Measurements from ENCODE around the gene TP53BP2.

The TP53BP2 gene

DNA sequence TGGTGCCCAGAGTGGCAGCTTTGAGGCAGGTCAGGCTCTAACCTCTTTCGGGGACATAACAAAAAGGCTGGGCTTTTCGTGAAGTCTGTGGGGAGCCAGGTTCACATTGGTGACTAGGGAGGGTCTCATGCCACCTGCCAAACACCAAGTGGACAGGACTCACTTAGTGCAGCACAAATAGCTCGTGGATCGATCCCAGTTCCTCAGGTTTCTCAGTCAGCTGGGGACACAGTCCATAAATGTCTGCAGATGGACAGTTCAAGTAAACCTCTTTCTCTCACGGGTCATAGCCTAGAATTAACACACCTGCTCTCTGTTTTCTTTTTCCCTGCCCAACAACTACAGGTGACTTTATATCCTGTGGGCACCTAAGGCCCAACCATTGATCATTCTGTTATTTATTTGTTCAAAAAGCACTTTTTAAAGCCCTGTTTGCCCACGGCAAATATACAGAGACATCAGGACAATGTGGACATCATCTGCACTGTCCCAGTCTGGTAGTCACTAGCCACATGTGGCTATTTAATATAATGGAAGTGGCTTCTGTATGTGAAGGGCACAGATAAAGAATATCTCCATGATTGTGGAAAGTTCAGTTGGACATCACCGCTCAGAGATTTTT, 79.9 kb downstream of the TP53BP2 start:
- DNase-seq (ENCODE audit: low read depth in 2 of 2): no peak

- DNase-seq (ENCODE audit: low read depth in 2 of 2): no peak
These were observed 80.6 kb downstream of the TP53BP2 start for GRCh38 chr1:223765036-223765718.

DNA sequence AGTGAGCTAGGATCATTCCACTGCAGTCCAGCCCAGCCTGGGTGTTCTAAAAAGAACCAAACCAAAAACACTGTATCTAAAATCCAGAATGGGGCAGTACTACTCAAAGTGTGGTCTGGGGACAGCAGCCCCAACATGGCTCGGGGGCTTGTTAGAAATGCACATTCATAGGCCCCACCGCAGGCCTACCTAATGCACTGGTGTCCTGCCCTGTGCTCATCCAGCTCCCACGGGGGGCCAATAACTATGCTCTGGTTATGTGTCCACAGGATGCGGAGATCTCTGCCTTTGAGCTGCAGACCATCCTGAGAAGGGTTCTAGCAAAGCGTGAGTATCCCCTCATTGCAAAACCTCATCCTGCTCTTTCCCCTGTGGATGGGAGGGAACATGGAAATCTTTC, 81.9 kb downstream of the TP53BP2 start:
- no peak for DNase-seq (ENCODE audit: low read depth in 2 of 2)

- DNase-seq (ENCODE audit: low read depth in 2 of 2): no peak
These were observed 82.5 kb downstream of the TP53BP2 start for GRCh38 chr1:223763251-223763650.

DNA sequence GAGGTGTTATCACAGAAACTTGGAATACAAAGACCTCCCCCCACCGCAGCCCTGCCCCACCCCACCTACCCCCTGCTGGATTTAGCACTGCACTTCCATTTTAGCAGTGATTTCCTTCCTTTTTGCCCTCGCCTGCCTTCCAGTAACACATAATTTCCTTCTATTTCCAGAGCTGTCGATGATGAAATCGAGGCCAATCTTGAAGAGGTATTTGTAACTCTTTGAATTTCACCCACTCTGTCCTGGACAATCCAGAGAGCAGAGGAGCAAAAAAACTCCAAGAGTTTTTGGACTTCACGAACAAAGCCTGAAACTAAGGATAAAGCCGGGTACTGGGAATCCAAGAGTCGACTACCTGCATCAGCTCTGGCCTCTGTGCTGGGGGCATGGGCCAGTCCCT, 84.3 kb downstream of the TP53BP2 start:
- DNase-seq (ENCODE audit: low read depth in 2 of 2): no peak

DNA sequence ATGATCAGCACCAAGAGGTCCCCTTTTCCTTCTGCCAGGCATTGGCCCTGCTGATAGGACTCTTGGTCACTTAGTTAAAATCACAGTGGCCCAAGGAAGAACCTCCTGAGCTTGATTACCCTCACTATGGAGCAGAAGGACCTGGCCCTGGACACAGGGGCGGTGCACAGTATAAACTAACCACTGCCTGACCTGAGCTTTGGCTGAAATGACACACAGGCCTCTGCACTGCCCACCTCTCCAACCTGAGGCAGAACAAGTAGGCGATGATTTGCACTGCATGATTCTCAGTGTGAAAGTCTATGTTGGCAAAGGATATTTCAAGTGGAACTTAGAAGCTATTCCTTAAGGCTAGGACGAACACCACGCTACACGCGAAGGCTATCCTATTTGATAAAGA, 84.9 kb downstream of the TP53BP2 start:
- DNase-seq (ENCODE audit: low read depth in 2 of 2): no peak

- no peak for DNase-seq (ENCODE audit: low read depth in 2 of 2)
These were observed 86.5 kb downstream of the TP53BP2 start for GRCh38 chr1:223759273-223759672.

GRCh38 chr1:223758734-223759133, 87.0 kb downstream of the TP53BP2 start:
- DNase-seq (ENCODE audit: low read depth in 2 of 2): no peak

GRCh38 chr1:223756806-223757700, 88.7 kb downstream of the TP53BP2 start:
- DNase-seq (ENCODE audit: low read depth in 2 of 2): no peak

DNA sequence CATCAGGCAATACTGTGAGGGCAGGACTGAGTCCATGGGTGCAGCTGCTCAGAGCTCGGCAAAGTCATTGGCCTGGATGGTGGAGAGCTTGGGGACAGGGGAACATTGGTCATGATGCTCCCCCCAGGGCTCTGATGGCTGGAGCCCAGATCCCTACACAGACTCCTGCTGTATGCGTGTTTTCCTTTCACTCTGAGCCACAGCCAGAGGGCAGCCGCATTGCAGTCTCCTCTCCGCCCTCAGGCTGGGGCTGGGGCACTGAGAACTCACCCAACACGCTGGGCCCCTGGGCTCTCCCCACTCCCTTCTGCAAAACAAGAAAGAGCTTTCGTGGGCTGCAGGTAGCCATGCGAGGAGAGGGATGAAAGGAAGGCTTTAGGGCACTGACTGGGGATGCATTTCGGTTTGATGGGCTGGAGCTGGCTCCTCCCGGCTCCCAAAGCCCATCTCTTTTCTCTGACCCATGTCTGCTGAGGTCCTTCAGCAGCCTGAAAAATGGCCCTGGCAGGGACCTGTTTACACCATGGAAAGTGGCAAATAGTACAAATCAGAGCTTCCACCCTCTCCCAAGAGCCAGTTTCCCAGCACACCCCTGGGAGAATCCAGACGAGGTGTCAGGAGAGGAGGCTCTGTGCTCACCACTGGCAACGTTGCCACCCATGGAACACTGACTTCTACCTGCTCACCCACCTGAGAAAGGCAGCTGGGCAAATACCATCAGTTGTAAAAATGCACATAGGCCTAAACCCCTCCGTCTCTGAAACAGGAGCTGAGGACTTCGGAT, 89.6 kb downstream of the TP53BP2 start:
- DNase-seq (ENCODE audit: low read depth in 2 of 2): no peak

- no peak for DNase-seq (ENCODE audit: low read depth in 2 of 2)
These were observed 90.3 kb downstream of the TP53BP2 start for GRCh38 chr1:223755432-223755792.

GRCh38 chr1:223754681-223755431, 90.9 kb downstream of the TP53BP2 start:
- DNase-seq (ENCODE audit: low read depth in 2 of 2): no peak

DNA sequence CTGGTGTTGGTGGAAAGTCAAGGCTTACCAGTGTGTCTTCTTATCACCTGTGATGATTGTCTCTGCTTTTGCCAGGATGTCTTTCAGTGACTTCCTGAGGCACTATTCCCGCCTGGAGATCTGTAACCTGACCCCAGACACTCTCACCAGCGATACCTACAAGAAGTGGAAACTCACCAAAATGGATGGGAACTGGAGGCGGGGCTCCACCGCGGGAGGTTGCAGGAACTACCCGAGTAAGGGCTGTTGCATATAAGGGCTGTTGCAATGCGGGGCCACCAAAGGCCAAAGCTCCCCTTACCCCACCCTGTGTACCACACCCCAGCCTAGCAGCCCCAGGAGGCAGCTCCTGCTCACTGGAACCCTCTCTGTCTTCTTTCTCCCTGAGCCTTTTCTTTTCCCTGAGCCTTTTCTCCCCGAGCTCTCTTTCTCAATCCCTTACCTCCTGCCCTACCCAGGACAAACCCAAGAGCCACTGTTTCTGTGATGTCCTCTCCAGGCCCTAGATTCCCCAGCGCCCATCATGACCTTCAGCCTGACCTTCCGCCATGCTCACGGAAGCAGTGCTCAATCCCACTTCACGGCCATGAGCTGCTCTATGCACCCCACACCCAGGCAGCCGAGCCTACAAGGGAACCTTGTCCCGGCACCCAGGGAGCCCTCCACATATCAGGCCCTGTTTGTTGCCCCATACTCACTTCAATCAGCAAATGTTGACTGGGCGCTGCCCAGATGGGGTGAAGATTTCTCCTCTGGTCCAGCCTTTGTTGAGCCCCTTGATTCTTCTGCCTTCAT, 92.8 kb downstream of the TP53BP2 start:
- DNase-seq (ENCODE audit: low read depth in 2 of 2): no peak

- no peak for DNase-seq (ENCODE audit: low read depth in 2 of 2)
These were observed 94.1 kb downstream of the TP53BP2 start for GRCh38 chr1:223751696-223752095.

DNA sequence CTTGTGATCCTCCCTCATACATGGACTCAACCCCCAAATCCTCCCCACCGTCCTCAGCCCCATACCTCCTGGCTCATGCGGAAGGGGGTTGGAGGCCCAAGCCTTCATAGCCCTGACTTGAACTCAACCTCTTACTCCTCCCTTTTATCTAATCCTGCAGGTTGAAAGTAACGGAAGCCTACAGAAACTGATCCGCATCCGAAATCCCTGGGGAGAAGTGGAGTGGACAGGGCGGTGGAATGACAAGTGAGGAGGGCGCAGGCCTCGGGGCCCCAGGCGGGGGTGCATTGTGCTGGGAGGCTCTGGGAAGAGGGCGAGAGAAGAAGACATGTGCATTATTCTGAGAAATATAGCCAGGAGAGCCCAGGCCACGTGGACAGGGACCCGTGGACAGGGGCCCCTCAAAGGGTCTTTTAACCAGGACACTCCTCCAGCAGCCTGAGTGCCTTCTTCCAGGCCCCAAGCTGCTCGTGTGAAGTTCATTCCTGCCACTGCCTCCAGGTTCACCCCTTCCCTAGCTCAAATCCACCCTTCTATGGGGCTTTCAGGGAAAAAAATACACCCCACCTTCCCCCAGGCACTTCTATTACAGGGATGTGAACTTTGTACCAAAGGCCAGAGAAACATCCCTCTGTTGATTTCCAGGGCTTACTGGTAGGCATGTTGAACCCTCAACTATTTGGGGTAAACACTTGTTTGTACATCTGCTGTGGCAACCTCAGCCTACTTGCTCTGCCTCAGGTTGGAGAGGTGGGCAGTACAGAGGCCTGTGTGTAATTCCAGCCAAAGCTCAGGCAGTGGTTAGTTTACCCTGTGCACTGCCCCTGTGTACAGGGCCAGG, 94.8 kb downstream of the TP53BP2 start:
- no peak for DNase-seq (ENCODE audit: low read depth in 2 of 2)

- peak; percentile 25 to 37 for DNase-seq (ENCODE audit: low read depth in 2 of 2)
These were observed 96.7 kb downstream of the TP53BP2 start for GRCh38 chr1:223748773-223749733.

- no peak for DNase-seq (ENCODE audit: low read depth in 2 of 2)
These were observed 97.4 kb downstream of the TP53BP2 start for GRCh38 chr1:223748405-223748772.

DNA sequence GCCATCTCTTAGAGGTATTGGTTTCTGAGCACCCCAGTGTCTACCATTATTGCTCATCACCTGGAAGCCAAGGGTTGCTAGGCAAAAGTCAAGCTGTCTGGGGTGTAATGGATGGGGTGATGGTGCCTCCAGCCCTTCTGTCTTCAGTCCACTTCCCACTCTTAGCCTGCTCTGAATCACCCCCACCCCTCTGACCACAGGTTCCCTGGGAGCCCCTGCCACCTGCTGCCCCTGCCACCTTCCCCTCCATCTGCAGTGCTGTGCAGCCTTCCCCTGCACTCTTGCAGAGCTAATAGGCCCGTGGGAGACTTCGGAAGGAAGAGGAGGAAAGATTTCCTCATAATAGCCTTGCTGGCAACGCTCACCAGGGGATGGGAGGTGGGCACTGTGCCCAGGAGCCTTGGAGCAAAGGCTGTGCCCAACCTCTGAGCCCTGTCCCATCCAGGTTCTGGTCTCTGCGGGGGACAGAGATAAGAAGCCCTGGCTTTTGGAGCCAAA, 97.9 kb downstream of the TP53BP2 start:
- no peak for DNase-seq (ENCODE audit: low read depth in 2 of 2)
